MCF 10A (cell line): ENCODE measurements around the gene FGD2. TPM values are rescaled to one million over a fixed set of nuclear protein-coding genes. Genes with fewer than 3 reads are reported as not detected.

Source experiments
- BruUV-seq: library from RNA; stranded (reverse); fragments of 400-500 nt; replicated peaks from 2 replicates; lab custom pipeline; 2021; lab: Mats Ljungman, UMichigan
- CTCF ChIA-PET: fragments of 300-600 bp; sonication (Branson Sonifier 250); formaldehyde crosslinking; extraction: SDS; loops from one replicate; lab custom pipeline; 2021; ENCODE audit warnings: antibody characterized with exemption, inconsistent platforms; lab: Yijun Ruan, JAX
- POLR2A ChIA-PET: fragments of 300-600, 350-650 bp; sonication (Branson Sonifier 250); formaldehyde crosslinking; extraction: SDS; loops from one replicate; lab custom pipeline; 2020; ENCODE audit warnings: antibody characterized with exemption, inconsistent platforms; lab: Yijun Ruan, JAX
- DNase-seq: peaks from one replicate; pipeline ENCODE4 v3.0.0-alpha.2; 2018; ENCODE audit not compliant: unreplicated experiment
- H3K27ac Mint-ChIP-seq: one replicate; pipeline ENCODE4 v1.8.0; 2022; ENCODE audit warnings: mild to moderate bottlenecking, low read depth, mixed read lengths; ENCODE audit not compliant: unreplicated experiment
- H3K27me3 Mint-ChIP-seq: one replicate; pipeline ENCODE4 v1.8.0; 2022; ENCODE audit warnings: mixed read lengths; ENCODE audit not compliant: insufficient read depth, unreplicated experiment
- H3K36me3 Mint-ChIP-seq: one replicate; pipeline ENCODE4 v1.8.0; 2022; ENCODE audit warnings: mild to moderate bottlenecking, moderate library complexity, mixed read lengths; ENCODE audit not compliant: insufficient read depth, unreplicated experiment
- H3K4me1 Mint-ChIP-seq: one replicate; pipeline ENCODE4 v1.8.0; 2022; ENCODE audit warnings: mixed read lengths; ENCODE audit not compliant: insufficient read depth, unreplicated experiment
- H3K4me3 Mint-ChIP-seq: one replicate; pipeline ENCODE4 v1.8.0; 2022; ENCODE audit warnings: mild to moderate bottlenecking, moderate library complexity, mixed read lengths; ENCODE audit not compliant: unreplicated experiment
- H3K9me3 Mint-ChIP-seq: one replicate; pipeline ENCODE4 v1.8.0; 2022; ENCODE audit warnings: mixed read lengths; ENCODE audit not compliant: unreplicated experiment
- intact Hi-C: fragments of 100-400 bp; cut with micrococcal nuclease; formaldehyde crosslinking; loops from 2 replicates; pipeline ENCODE4 v1.14.1; 2022
- total RNA-seq: library from RNA; stranded (reverse); gene quantifications from 2 replicates; pipeline ENCODE4 v1.2.3, GENCODE V29; 2022
- TF ChIP-seq, protein P1 (sequence below): fragments of 200-600 bp; IDR thresholded peaks from one replicate; pipeline ENCODE4 v1.8.0; 2022; ENCODE audit warnings: antibody characterized with exemption, mild to moderate bottlenecking; ENCODE audit not compliant: unreplicated experiment

Gene FGD2
- total RNA-seq, 1 experiment from 2014 or later: not detected

DNA sequence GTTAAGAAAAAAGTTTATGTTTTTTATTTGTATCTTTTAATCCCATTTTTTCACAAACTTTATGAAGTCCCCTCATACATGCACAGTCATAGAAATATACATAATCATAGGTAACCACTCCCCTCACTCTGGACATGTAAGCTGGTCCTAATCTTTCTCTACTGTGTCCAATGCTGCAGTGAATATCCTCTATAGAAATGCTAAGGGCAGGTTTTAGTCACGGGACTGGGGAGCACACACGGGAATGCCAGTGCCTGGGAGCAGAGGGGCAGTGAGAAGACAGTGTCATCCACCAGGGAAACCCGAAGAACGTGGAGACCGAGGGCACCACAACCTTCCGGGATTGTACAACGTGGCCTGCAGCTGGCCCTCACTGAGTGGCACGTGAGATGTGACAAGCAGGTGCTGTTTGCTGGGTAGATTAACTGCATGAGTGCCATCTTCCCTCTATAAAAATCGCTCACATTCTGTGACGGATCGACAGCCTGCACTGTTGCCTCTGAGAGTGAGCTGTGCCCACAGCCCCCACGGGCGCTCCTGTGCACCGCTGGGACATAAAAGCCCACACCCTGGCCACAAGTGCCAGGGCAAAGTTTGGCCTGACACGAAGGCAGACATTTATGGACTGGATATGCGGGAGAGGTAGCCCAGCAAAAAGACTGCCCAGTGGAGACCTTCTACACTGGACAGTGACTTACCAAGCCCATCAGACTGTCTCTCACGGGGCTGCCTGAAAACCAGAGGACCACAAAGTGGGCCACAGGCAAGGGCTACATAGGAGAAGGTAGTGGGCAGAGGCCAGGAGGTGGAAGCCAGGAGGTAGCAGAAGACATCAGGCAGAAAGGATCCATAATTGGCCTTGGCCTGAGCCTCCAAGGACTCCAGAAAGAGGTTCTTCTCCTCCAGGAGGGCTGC is 63.2 kb downstream of the FGD2 start:
- POLR2A ChIA-PET: interaction anchor here (0.6 to 2.5 kb wide), 5 partner anchors 9 to 197 kb away, joined by 3 to 9 read pairs (median 3); no protein-coding TSS in a partner anchor
- H3K9me3 Mint-ChIP-seq: no peaks in the 10 kb centered on the region
- H3K36me3 Mint-ChIP-seq: no peaks in the 10 kb centered on the region
- H3K27ac Mint-ChIP-seq: no peak overlapping the region
- TF ChIP-seq, protein P1, sequence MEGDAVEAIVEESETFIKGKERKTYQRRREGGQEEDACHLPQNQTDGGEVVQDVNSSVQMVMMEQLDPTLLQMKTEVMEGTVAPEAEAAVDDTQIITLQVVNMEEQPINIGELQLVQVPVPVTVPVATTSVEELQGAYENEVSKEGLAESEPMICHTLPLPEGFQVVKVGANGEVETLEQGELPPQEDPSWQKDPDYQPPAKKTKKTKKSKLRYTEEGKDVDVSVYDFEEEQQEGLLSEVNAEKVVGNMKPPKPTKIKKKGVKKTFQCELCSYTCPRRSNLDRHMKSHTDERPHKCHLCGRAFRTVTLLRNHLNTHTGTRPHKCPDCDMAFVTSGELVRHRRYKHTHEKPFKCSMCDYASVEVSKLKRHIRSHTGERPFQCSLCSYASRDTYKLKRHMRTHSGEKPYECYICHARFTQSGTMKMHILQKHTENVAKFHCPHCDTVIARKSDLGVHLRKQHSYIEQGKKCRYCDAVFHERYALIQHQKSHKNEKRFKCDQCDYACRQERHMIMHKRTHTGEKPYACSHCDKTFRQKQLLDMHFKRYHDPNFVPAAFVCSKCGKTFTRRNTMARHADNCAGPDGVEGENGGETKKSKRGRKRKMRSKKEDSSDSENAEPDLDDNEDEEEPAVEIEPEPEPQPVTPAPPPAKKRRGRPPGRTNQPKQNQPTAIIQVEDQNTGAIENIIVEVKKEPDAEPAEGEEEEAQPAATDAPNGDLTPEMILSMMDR: no peak
- DNase-seq: no peak
- H3K4me1 Mint-ChIP-seq: peaks cover 16% of the 10 kb centered on the region
- CTCF ChIA-PET: interaction anchor here (1.2 kb wide), 1 partner anchor 103 kb away, joined by 3 read pairs; no protein-coding TSS in a partner anchor
- intact Hi-C loops: no loop called here
- H3K27me3 Mint-ChIP-seq: no peaks in the 10 kb centered on the region
- no TSS peak for BruUV-seq
- H3K4me3 Mint-ChIP-seq: no peak overlapping the region

- CTCF ChIA-PET: interaction anchor here (0.5 to 1.1 kb wide), 2 partner anchors 11 to 14 kb away, joined by 3 read pairs; no protein-coding TSS in a partner anchor
- Mint-ChIP-seq H3K4me3 (no peak overlapping the region), H3K27me3 (no peaks in the 10 kb centered on the region), H3K36me3 (no peaks in the 10 kb centered on the region), H3K27ac (no peak overlapping the region), H3K9me3 (no peaks in the 10 kb centered on the region), H3K4me1 (peaks cover 24% of the 10 kb centered on the region)
- TF ChIP-seq, protein P1: no peak
- intact Hi-C loops: no loop called here
- DNase-seq: no peak
- BruUV-seq: no TSS peak
- POLR2A ChIA-PET: interaction anchor here (0.9 to 2.5 kb wide), 2 partner anchors 9 to 10 kb away, joined by 3 to 9 read pairs; no protein-coding TSS in a partner anchor
Measured at GRCh38 chr6:37069639-37070038, 64.2 kb downstream of the FGD2 start.

DNA sequence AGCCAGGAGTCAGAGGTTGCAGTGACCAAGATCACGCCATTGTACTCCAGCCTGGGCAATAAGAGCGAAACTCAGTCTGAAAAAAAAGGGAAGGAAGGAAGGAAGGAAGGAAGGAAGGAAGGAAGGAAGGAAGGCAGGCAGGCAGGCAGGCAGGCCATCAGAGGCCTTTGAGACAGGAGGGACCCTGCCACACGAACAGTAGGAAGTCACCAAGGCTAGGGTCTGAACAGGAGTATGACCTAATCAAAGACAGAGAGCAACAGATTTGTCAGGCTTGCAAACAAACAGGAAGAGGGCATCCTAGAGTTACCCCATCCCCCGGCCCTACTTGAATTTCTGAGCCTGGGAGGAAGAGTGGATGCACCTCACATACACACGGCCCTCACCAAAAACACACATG is 67.1 kb downstream of the FGD2 start:
- H3K27me3 Mint-ChIP-seq: no peaks in the 10 kb centered on the region
- TF ChIP-seq, protein P1: no peak
- no peaks in the 10 kb centered on the region for H3K36me3 Mint-ChIP-seq
- CTCF ChIA-PET: no interaction called here
- no peak for DNase-seq
- H3K4me1 Mint-ChIP-seq: peaks cover 27% of the 10 kb centered on the region
- POLR2A ChIA-PET: interaction anchor here (0.6 to 1.5 kb wide), 6 partner anchors 11 to 58 kb away, joined by 3 to 10 read pairs (median 4); no protein-coding TSS in a partner anchor
- no peak overlapping the region for H3K4me3 Mint-ChIP-seq
- no peaks in the 10 kb centered on the region for H3K9me3 Mint-ChIP-seq
- no TSS peak for BruUV-seq
- H3K27ac Mint-ChIP-seq: no peak overlapping the region
- intact Hi-C loops: no loop called here
